ENCODE measurements around the gene RECQL. TPM values are rescaled to one million over a fixed set of nuclear protein-coding genes. Genes with fewer than 3 reads are reported as not detected.

Gene RECQL
- total RNA-seq, 1 donor from 2014 or later = 23.1 TPM

GRCh38 chr12:21521541-21521940, 20.1 kb upstream of the RECQL start:
- H3K4me3 ChIP-seq = no peak overlapping the region
- no peak for TF ChIP-seq CTCF (IDR thresholded peaks at IDR 0.05; ENCODE audit: borderline replicate concordance)
- no peaks in the 10 kb centered on the region for H3K27me3 ChIP-seq (ENCODE audit: low read depth)
- H3K9me3 ChIP-seq (replicated peaks) = peaks cover 7% of the 10 kb centered on the region
- no peaks in the 10 kb centered on the region for H3K4me1 ChIP-seq
- H3K36me3 ChIP-seq = peaks cover 4% of the 10 kb centered on the region
- intact Hi-C loops (cut with micrococcal nuclease) = no loop called here
- DNase-seq = no peak
- H3K27ac ChIP-seq (replicated peaks) = no peak overlapping the region

DNA sequence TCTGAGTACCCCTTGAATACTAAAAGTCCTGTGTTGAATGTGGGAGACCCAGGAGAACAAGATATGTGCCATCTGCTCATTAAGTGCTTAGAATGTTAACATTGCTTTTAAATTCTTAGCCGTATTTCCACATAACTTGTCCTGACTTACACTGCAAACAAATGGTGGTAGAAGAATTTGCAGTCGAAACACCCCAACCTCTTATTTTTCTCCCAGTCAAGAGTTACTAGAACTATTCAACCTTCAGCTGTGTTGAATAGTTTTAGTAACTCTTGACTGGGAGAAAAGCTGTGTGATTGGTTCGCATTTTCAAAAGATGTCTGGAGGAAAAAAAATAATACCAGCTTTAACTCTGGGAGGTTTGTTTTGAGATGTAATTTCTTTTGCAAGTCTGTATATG, 17.0 kb upstream of the RECQL start:
- no peak for DNase-seq
- intact Hi-C loops (cut with micrococcal nuclease) = no loop called here
- Histone ChIP-seq H3K4me3 (no peak overlapping the region), H3K4me1 (no peaks in the 10 kb centered on the region), H3K27me3 (ENCODE audit: low read depth) (no peaks in the 10 kb centered on the region), H3K36me3 (peaks cover 34% of the 10 kb centered on the region), H3K9me3 (replicated peaks) (no peaks in the 10 kb centered on the region), H3K27ac (replicated peaks) (no peak overlapping the region)
- TF ChIP-seq CTCF (IDR thresholded peaks at IDR 0.05; ENCODE audit: borderline replicate concordance) = no peak

DNA sequence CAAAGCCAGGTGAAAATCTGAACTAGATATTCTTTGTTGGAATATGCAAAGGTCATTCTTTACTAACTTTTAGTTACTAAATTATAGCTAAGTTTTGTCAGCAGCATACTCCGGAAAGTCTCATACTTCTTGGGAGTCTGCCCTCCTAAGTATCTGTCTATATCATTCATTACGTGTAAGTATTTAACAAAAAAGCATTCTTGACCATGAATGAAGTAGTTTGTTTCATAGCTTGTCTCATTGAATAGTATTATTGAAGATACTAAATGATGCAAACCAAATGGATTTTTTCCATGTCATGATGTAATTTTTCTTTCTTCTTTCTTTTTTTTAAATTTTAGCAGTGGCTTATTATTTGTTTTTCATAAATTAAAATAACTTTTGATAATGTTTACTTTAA, 14.8 kb upstream of the RECQL start:
- Histone ChIP-seq H3K36me3 (peaks cover 47% of the 10 kb centered on the region), H3K27me3 (ENCODE audit: low read depth) (no peaks in the 10 kb centered on the region), H3K9me3 (replicated peaks) (no peaks in the 10 kb centered on the region), H3K27ac (replicated peaks) (no peak overlapping the region), H3K4me3 (no peak overlapping the region), H3K4me1 (no peaks in the 10 kb centered on the region)
- no peak for DNase-seq
- TF ChIP-seq CTCF (IDR thresholded peaks at IDR 0.05; ENCODE audit: borderline replicate concordance) = no peak
- intact Hi-C loops (cut with micrococcal nuclease) = no loop called here

DNA sequence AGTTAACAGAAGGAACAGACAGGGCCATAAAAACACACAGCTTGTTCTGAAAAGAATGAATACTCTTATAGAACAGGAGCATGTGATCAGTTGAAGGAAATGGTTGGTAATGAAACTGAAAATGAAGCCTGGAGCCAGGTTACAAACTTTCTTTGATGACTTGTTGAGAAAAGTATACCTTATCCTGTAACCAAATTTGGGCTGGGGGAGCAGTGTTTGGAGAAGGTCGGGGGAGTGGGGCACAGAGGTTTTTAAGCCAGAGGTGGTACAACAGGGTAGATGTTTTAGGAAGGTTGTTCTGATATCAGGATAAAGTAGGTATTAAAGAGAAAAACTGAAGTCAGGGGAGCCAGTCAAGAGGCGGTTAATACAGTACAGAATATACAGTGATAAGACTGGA, 8.3 kb upstream of the RECQL start:
- intact Hi-C loops (cut with micrococcal nuclease) = loop anchor here (10.0 kb wide), 1 partner anchor 165 kb away; no protein-coding TSS in a partner anchor
- Histone ChIP-seq H3K9me3 (replicated peaks) (no peaks in the 10 kb centered on the region), H3K27me3 (ENCODE audit: low read depth) (no peaks in the 10 kb centered on the region), H3K4me1 (peaks cover 11% of the 10 kb centered on the region), H3K36me3 (peaks cover 53% of the 10 kb centered on the region), H3K4me3 (no peak overlapping the region), H3K27ac (replicated peaks) (no peak overlapping the region)
- no peak for DNase-seq
- no peak for TF ChIP-seq CTCF (IDR thresholded peaks at IDR 0.05; ENCODE audit: borderline replicate concordance)

- no peak for TF ChIP-seq CTCF (IDR thresholded peaks at IDR 0.05; ENCODE audit: borderline replicate concordance)
- peaks cover 35% of the 10 kb centered on the region for H3K36me3 ChIP-seq
- peaks cover 29% of the 10 kb centered on the region for H3K4me1 ChIP-seq
These were observed 6.4 kb upstream of the RECQL start for GRCh38 chr12:21507849-21508248.

More at GRCh38 chr12:21507849-21508248, 6.4 kb upstream of the RECQL start:
- Histone ChIP-seq H3K4me3 (no peak overlapping the region), H3K27me3 (ENCODE audit: low read depth) (no peaks in the 10 kb centered on the region), H3K9me3 (replicated peaks) (no peaks in the 10 kb centered on the region), H3K27ac (replicated peaks) (no peak overlapping the region)
- intact Hi-C loops (cut with micrococcal nuclease) = loop anchor here (10.0 kb wide), 1 partner anchor 167 kb away; no protein-coding TSS in a partner anchor
- DNase-seq = no peak

Measured in left ventricle myocardium inferior (tissue), 1 donor.